NB4 (cell line): ENCODE measurements around the gene CARS1.
A peak's percentile ranks its signal among the peaks of the same experiment; 100 is the strongest.

ENCODE experiments used
- DNase-seq: peaks from one replicate; pipeline ENCODE4 v3.0.0; 2010; ENCODE audit warnings: low read depth
- H3K4me3 ChIP-seq: one replicate; pipeline ENCODE4 v1.5.1; 2011; ENCODE audit warnings: mild to moderate bottlenecking, low read depth, low read length, moderate library complexity
- MAX ChIP-seq: IDR thresholded peaks from 2 replicates; pipeline ENCODE4 v1.6.1; 2011; ENCODE audit warnings: low read depth, low read length
- MYC ChIP-seq: IDR thresholded peaks from 2 replicates; pipeline ENCODE4 v1.6.1; 2011; ENCODE audit warnings: low read depth, low read length
- POLR2A ChIP-seq: IDR thresholded peaks from 2 replicates; pipeline ENCODE4 v1.6.1; 2011; ENCODE audit warnings: mild to moderate bottlenecking; ENCODE audit not compliant: insufficient read length; ENCODE audit errors: extremely low read depth
- TF ChIP-seq, protein P1 (sequence below): IDR thresholded peaks from one replicate; pipeline ENCODE4 v1.5.1; 2012; ENCODE audit warnings: low read depth, low read length

The CARS1 gene

DNA sequence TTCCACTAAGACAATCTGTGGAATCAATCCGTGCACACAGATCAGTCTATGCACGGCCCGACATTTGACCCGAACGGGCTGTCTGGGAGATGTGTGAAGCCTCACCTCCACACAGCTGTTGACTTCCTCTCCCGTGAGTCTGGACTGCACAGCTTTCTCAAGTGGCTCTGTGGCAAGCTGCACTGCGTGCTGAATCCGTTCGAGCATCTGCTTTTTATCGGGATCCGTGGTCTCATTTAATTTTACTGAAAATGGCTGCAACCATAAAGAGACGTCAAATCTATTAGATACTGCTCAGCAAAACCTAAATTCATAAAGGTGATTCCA lies 19.3 kb downstream of the CARS1 start:
- no peak for DNase-seq
- TF ChIP-seq POLR2A (no peak), MAX (no peak), MYC (no peak)
- TF ChIP-seq, protein P1, sequence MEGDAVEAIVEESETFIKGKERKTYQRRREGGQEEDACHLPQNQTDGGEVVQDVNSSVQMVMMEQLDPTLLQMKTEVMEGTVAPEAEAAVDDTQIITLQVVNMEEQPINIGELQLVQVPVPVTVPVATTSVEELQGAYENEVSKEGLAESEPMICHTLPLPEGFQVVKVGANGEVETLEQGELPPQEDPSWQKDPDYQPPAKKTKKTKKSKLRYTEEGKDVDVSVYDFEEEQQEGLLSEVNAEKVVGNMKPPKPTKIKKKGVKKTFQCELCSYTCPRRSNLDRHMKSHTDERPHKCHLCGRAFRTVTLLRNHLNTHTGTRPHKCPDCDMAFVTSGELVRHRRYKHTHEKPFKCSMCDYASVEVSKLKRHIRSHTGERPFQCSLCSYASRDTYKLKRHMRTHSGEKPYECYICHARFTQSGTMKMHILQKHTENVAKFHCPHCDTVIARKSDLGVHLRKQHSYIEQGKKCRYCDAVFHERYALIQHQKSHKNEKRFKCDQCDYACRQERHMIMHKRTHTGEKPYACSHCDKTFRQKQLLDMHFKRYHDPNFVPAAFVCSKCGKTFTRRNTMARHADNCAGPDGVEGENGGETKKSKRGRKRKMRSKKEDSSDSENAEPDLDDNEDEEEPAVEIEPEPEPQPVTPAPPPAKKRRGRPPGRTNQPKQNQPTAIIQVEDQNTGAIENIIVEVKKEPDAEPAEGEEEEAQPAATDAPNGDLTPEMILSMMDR, result no peak

GRCh38 chr11:3037040-3037944 lies 19.9 kb downstream of the CARS1 start:
- TF ChIP-seq, protein P1, result peak; percentile 66
- TF ChIP-seq MYC, result no peak
- no peak overlapping the region for H3K4me3 ChIP-seq
- peak; percentile 69 for DNase-seq

More for the DNA sequence above, 19.3 kb downstream of the CARS1 start:
- H3K4me3 ChIP-seq, result no peak overlapping the region

DNA sequence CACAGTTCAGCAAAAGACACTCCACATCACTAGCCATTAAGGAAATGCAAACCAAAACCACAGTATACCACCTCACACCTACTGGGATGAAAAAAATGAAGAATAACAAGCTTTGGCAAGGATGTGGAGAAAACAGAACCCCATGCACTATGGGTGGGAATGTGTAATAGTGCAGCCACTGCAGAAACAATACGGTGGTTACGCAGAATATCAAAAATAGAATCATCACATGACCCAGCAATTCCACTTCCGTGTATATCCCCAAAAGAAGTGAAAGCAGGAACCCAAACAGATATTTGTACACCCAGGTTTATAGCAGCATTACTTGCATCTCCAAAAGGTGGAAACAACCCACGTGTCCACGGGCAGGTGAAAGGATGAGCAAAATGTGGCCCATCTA lies 20.8 kb downstream of the CARS1 start:
- no peak overlapping the region for H3K4me3 ChIP-seq
- no peak for DNase-seq
- no peak for TF ChIP-seq POLR2A
- TF ChIP-seq MAX, result no peak
- TF ChIP-seq, protein P1, result no peak
- TF ChIP-seq MYC, result no peak

DNA sequence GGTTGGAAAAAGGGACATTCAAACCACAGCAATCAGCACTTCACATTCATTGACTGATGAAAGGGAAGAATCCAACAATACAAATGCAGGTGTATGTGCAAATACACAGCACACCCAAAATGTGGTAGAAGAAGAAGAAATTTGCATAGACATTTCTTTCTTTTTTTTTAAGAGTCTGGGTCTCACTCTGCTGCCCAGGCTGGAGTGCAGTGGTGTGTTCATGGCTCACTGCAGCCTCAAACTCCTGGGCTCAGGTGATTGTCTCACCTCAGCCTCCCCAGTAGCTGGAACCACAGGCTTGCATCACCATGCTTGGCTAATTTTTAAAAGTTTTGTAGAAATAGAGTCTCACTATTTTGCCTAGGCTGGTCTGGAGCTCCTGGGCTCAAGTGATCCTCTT lies 21.9 kb downstream of the CARS1 start:
- no peak overlapping the region for H3K4me3 ChIP-seq
- TF ChIP-seq MAX (no peak), POLR2A (no peak), MYC (no peak)
- TF ChIP-seq, protein P1, result no peak
- DNase-seq, result no peak

- no peak for TF ChIP-seq MYC
- no peak for TF ChIP-seq POLR2A
- TF ChIP-seq MAX, result no peak
- TF ChIP-seq, protein P1, result no peak
- H3K4me3 ChIP-seq, result no peak overlapping the region
- no peak for DNase-seq
Measured at GRCh38 chr11:3030289-3031070, 26.7 kb downstream of the CARS1 start.
